HG03060 (cell line): ENCODE measurements around the gene PRH1.

ENCODE experiments used
- ATAC-seq: cut with Tn5 transposase; IDR thresholded peaks from one replicate; pipeline ENCODE4 v1.9.1; 2021; ENCODE audit warnings: low read depth, moderate number of reproducible peaks; ENCODE audit not compliant: unreplicated experiment

PRH1 gene

GRCh38 chr12:10847744-10848143 lies 36.3 kb downstream of the PRH1 start:
- no peak for ATAC-seq

GRCh38 chr12:10842862-10843261 lies 41.2 kb downstream of the PRH1 start:
- no peak for ATAC-seq

- no peak for ATAC-seq
These were observed 45.6 kb downstream of the PRH1 start for GRCh38 chr12:10838461-10838860.
